ENCODE results near the gene DDX21.

DDX21 gene

GRCh38 chr10:68955832-68956532 is at the start of gene DDX21 (continued):
- TF ChIP-seq PATZ1 (tag by site-specific recombination; IDR thresholded peaks at IDR 0.05) (peak; percentile 13; the same call in 1 of the 2 replicates), ZNF362 (tag by site-specific recombination; IDR thresholded peaks at IDR 0.05) (no peak), INSM2 (tag by site-specific recombination; IDR thresholded peaks at IDR 0.05) (no peak), ZNF112 (tag by site-specific recombination; IDR thresholded peaks at IDR 0.05) (no peak), ZNF830 (tag by site-specific recombination; IDR thresholded peaks at IDR 0.05; ENCODE audit: low read depth) (no peak), ZNF26 (tag by site-specific recombination; IDR thresholded peaks at IDR 0.05) (no peak), ZNF837 (tag by site-specific recombination; IDR thresholded peaks at IDR 0.05) (no peak), ZNF549 (tag by site-specific recombination; IDR thresholded peaks at IDR 0.05) (no peak), ZFP41 (tag by site-specific recombination; IDR thresholded peaks at IDR 0.05; ENCODE audit: borderline replicate concordance) (no peak), ZNF248 (tag by site-specific recombination; IDR thresholded peaks at IDR 0.05) (no peak), KLF9 (tag by site-specific recombination; IDR thresholded peaks at IDR 0.05; ENCODE audit: low read depth) (no peak), ZBTB11 (tag by site-specific recombination; conservative IDR thresholded peaks at IDR 0.05; ENCODE audit: low read depth) (peak; percentile 97), ZNF48 (tag by site-specific recombination; IDR thresholded peaks at IDR 0.05) (no peak), PBX3 (CRISPR knock-in tag; IDR thresholded peaks at IDR 0.05) (no peak), ZNF513 (tag by site-specific recombination; IDR thresholded peaks at IDR 0.05) (no peak; the same call in 1 of the 2 replicates), ZIC2 (tag by site-specific recombination; IDR thresholded peaks at IDR 0.05) (peak; percentile 20; the same call in 1 of the 2 replicates), BCL11A (tag by site-specific recombination; IDR thresholded peaks at IDR 0.05; ENCODE audit: low read depth) (no peak), ZNF677 (tag by site-specific recombination; IDR thresholded peaks at IDR 0.05) (no peak), ZSCAN18 (tag by site-specific recombination; IDR thresholded peaks at IDR 0.05) (no peak), GLIS2 (tag by site-specific recombination; IDR thresholded peaks at IDR 0.05) (peak; percentile 34; the same call in 1 of the 2 replicates), ZNF354C (tag by site-specific recombination; IDR thresholded peaks at IDR 0.05; ENCODE audit: borderline replicate concordance, low read depth) (no peak), KLF8 (tag by site-specific recombination; IDR thresholded peaks at IDR 0.05) (peak; percentile 72; the same call in 1 of the 2 replicates), TRIM28 (IDR thresholded peaks at IDR 0.05; ENCODE audit: borderline replicate concordance, low read length) (peak; percentile 79), ZNF555 (tag by site-specific recombination; conservative IDR thresholded peaks at IDR 0.05) (no peak), TCF7L2 (IDR thresholded peaks at IDR 0.05; ENCODE audit: borderline replicate concordance, low read depth, low read length) (no peak)

Measured in HEK293 (cell line).